WTC11 (cell line): ENCODE measurements around the gene GRIN2A. TPM values are rescaled to one million over a fixed set of nuclear protein-coding genes. Genes with fewer than 3 reads are reported as not detected.

ENCODE experiments used
- ATAC-seq: fragments of 200-7000 bp; cut with Tn5 transposase; 2 replicates; pipeline ENCODE4 v1.10.0; 2021; ENCODE audit warnings: mild to moderate bottlenecking, moderate library complexity
- CTCF ChIA-PET: fragments of 300-600 bp; sonication (Branson Sonifier 250); formaldehyde crosslinking; loops from one replicate; lab custom pipeline; 2021; ENCODE audit warnings: antibody characterized with exemption; lab: Charles Lee
- POLR2A ChIA-PET: fragments of 350-600 bp; sonication (Branson Sonifier 250); formaldehyde crosslinking; loops from one replicate; lab custom pipeline; 2021; ENCODE audit warnings: antibody characterized with exemption; lab: Charles Lee
- DNase-seq: peaks from one replicate; pipeline ENCODE4 v3.0.0; 2021; ENCODE audit warnings: low spot score
- H3K27ac Mint-ChIP-seq: 2 replicates; pipeline ENCODE4 v1.8.0; 2021; ENCODE audit warnings: mixed read lengths
- H3K27me3 Mint-ChIP-seq: 2 replicates; pipeline ENCODE4 v1.8.0; 2021; ENCODE audit warnings: low read depth, mild to moderate bottlenecking, moderate library complexity, mixed read lengths
- H3K36me3 Mint-ChIP-seq: 2 replicates; pipeline ENCODE4 v1.8.0; 2021; ENCODE audit warnings: mixed read lengths
- H3K4me1 Mint-ChIP-seq: 2 replicates; pipeline ENCODE4 v1.8.0; 2022; ENCODE audit warnings: mixed read lengths
- H3K4me3 Mint-ChIP-seq: 2 replicates; pipeline ENCODE4 v1.8.0; 2021; ENCODE audit warnings: mild to moderate bottlenecking, moderate library complexity, mixed read lengths
- H3K9me3 Mint-ChIP-seq: 2 replicates; pipeline ENCODE4 v1.8.0; 2021; ENCODE audit warnings: mixed read lengths
- ARID4B ChIP-seq: sonication (generic); formaldehyde crosslinking; IDR thresholded peaks from 2 replicates; pipeline ENCODE4 v1.8.0; 2023; ENCODE audit warnings: missing genetic modification reagents, mild to moderate bottlenecking, borderline replicate concordance
- ATF1 ChIP-seq: sonication (generic); formaldehyde crosslinking; IDR thresholded peaks from 2 replicates; pipeline ENCODE4 v1.8.1; 2023; ENCODE audit warnings: mild to moderate bottlenecking, moderate library complexity, missing genetic modification reagents
- ATF6 ChIP-seq: sonication (generic); formaldehyde crosslinking; IDR thresholded peaks from 2 replicates; pipeline ENCODE4 v1.8.1; 2023; ENCODE audit warnings: mild to moderate bottlenecking, missing genetic modification reagents
- CDX4 ChIP-seq: fragments of 250-450 bp; sonication (Bioruptor Pico); IDR thresholded peaks from 2 replicates; pipeline ENCODE4 v1.9.0; 2021; ENCODE audit warnings: moderate library complexity, mild to moderate bottlenecking, inconsistent platforms, borderline replicate concordance
- ERG ChIP-seq: fragments of 250-450 bp; sonication (Bioruptor Pico); IDR thresholded peaks from 2 replicates; pipeline ENCODE4 v1.8.0; 2021; ENCODE audit warnings: mild to moderate bottlenecking
- ESRRA ChIP-seq: sonication (generic); formaldehyde crosslinking; IDR thresholded peaks from 2 replicates; pipeline ENCODE4 v1.8.1; 2022; ENCODE audit warnings: mild to moderate bottlenecking, missing genetic modification reagents, borderline replicate concordance
- ETV6 ChIP-seq: sonication (generic); formaldehyde crosslinking; IDR thresholded peaks from 2 replicates; pipeline ENCODE4 v1.8.1; 2022; ENCODE audit warnings: mild to moderate bottlenecking, missing genetic modification reagents
- FOXP1 ChIP-seq: sonication (generic); formaldehyde crosslinking; IDR thresholded peaks from 2 replicates; pipeline ENCODE4 v1.8.0; 2022; ENCODE audit warnings: missing genetic modification reagents, mild to moderate bottlenecking, moderate library complexity, borderline replicate concordance
- FOXP4 ChIP-seq: sonication (generic); formaldehyde crosslinking; IDR thresholded peaks from 2 replicates; pipeline ENCODE4 v1.8.0; 2022; ENCODE audit warnings: mild to moderate bottlenecking, missing genetic modification reagents
- GRHL2 ChIP-seq: fragments of 250-450 bp; sonication (Bioruptor Pico); IDR thresholded peaks from 2 replicates; pipeline ENCODE4 v1.8.0; 2022; ENCODE audit warnings: mild to moderate bottlenecking, moderate library complexity; ENCODE audit not compliant: insufficient replicate concordance, severe bottlenecking
- JAZF1 ChIP-seq: fragments of 250-450 bp; sonication (Bioruptor Pico); IDR thresholded peaks from 2 replicates; pipeline ENCODE4 v1.9.0; 2021; ENCODE audit warnings: moderate library complexity, mild to moderate bottlenecking, inconsistent platforms
- KAT7 ChIP-seq: sonication (generic); formaldehyde crosslinking; IDR thresholded peaks from 2 replicates; pipeline ENCODE4 v1.8.1; 2023; ENCODE audit warnings: missing genetic modification reagents, mild to moderate bottlenecking, borderline replicate concordance
- MLX ChIP-seq: sonication (generic); formaldehyde crosslinking; IDR thresholded peaks from 2 replicates; pipeline ENCODE4 v1.8.1; 2023; ENCODE audit warnings: mild to moderate bottlenecking, missing genetic modification reagents, moderate library complexity
- NFYB ChIP-seq: sonication (generic); formaldehyde crosslinking; conservative IDR thresholded peaks from 2 replicates; pipeline ENCODE4 v1.8.0; 2022; ENCODE audit warnings: low read depth, missing genetic modification reagents
- NR3C1 ChIP-seq: sonication (generic); formaldehyde crosslinking; conservative IDR thresholded peaks from 2 replicates; pipeline ENCODE4 v1.8.1; 2023; ENCODE audit warnings: low read depth, mild to moderate bottlenecking, missing genetic modification reagents
- SMAD3 ChIP-seq: sonication (generic); formaldehyde crosslinking; IDR thresholded peaks from 2 replicates; pipeline ENCODE4 v1.8.0; 2022; ENCODE audit warnings: missing genetic modification reagents, mild to moderate bottlenecking, borderline replicate concordance
- ZNF232 ChIP-seq: sonication (generic); formaldehyde crosslinking; IDR thresholded peaks from 2 replicates; pipeline ENCODE4 v1.8.0; 2022; ENCODE audit warnings: mild to moderate bottlenecking, missing genetic modification reagents
- ZNF512 ChIP-seq: sonication (generic); formaldehyde crosslinking; IDR thresholded peaks from 2 replicates; pipeline ENCODE4 v1.8.1; 2022; ENCODE audit warnings: missing genetic modification reagents, borderline replicate concordance
- ZNF532 ChIP-seq: fragments of 250-450 bp; sonication (Bioruptor Pico); IDR thresholded peaks from 2 replicates; pipeline ENCODE4 v1.9.0; 2021; ENCODE audit warnings: mild to moderate bottlenecking, borderline replicate concordance
- total RNA-seq: library from RNA; stranded (reverse); gene quantifications from 3 replicates; pipeline ENCODE4 v1.2.3, GENCODE V29; 2021

GRIN2A gene
- total RNA-seq, 1 experiment from 2014 or later: 3.5 TPM

GRCh38 chr16:10067835-10068234 lies 114.4 kb downstream of the GRIN2A start (continued):
- TF ChIP-seq GRHL2 (no peak), ERG (CRISPR knock-in tag) (no peak), CDX4 (CRISPR knock-in tag) (no peak), ARID4B (CRISPR knock-in tag) (no peak), KAT7 (no peak), MLX (CRISPR knock-in tag) (no peak), ZNF532 (CRISPR knock-in tag) (no peak), FOXP4 (CRISPR knock-in tag) (no peak)
- TF ChIP-seq, all 79 proteins: peak for 0

GRCh38 chr16:10067406-10067805 lies 114.8 kb downstream of the GRIN2A start:
- Mint-ChIP-seq H3K36me3 (no peaks in the 10 kb centered on the region), H3K9me3 (peaks cover 11% of the 10 kb centered on the region), H3K4me3 (no peak overlapping the region), H3K27ac (no peak overlapping the region), H3K27me3 (no peaks in the 10 kb centered on the region; the same call in 1 of the 2 replicates), H3K4me1 (peaks cover 3% of the 10 kb centered on the region; the same call in 1 of the 2 replicates)
- CTCF ChIA-PET: no interaction called here
- POLR2A ChIA-PET: no interaction called here
- no peak for ATAC-seq
- no peak for DNase-seq
- no peak for TF ChIP-seq ATF1 (CRISPR knock-in tag)
- TF ChIP-seq NFYB: no peak
- TF ChIP-seq ZNF512 (CRISPR knock-in tag): no peak
- no peak for TF ChIP-seq ETV6 (CRISPR knock-in tag)
- no peak for TF ChIP-seq ZNF232 (CRISPR knock-in tag)
- no peak for TF ChIP-seq FOXP1 (CRISPR knock-in tag)
- TF ChIP-seq JAZF1 (CRISPR knock-in tag): no peak
- TF ChIP-seq ATF6: no peak
- no peak for TF ChIP-seq NR3C1 (CRISPR knock-in tag)
- no peak for TF ChIP-seq ESRRA
- no peak for TF ChIP-seq SMAD3 (CRISPR knock-in tag)
